ENCODE results near the gene OR10G8. TPM values are rescaled to one million over a fixed set of nuclear protein-coding genes. Genes with fewer than 3 reads are reported as not detected.

The OR10G8 gene
- total RNA-seq, 1 experiment from 2014 or later, result not detected

DNA sequence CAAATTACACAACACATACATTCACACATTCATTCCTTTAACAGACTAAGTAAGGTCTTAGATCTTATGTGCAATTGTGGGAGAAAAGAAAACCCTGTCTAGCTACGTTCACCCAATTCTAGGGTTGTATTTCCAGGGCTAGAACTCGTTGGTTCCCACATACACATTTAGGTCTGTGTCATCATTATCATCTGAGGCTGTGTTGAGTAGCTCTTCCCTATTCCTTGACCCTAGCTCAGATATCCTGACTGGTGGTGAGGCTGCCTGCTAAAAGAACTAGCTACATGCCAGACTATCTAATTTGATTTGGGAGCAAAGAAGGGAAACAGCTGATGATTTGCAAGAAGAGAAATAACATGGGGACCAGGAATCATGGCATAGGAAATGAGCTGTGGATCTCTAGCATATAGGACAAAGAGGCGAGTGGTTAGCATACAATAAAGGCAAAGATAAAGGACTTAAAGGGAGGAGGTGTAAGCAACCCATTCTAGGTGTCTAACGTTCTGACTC, 42.1 kb downstream of the OR10G8 start:
- no peaks in the 10 kb centered on the region for H3K79me2 ChIP-seq (ENCODE audit: insufficient read depth, low read length)
- H3K27ac ChIP-seq (ENCODE audit: insufficient read length, low read depth, low read length), result no peak overlapping the region
- H3K79me1 ChIP-seq (ENCODE audit: insufficient read depth, low read depth, low read length, poor library complexity, severe bottlenecking), result no peaks in the 10 kb centered on the region
- H3K4me1 ChIP-seq (ENCODE audit: insufficient read depth, low read length), result no peaks in the 10 kb centered on the region
- no CpG with 5 or more reads among the region's 4 CpGs for WGBS (ENCODE audit: extremely low coverage, insufficient read length, low lambda C conversion rate)
- DNase-seq, result no peak
- H2BK20ac ChIP-seq (ENCODE audit: low read depth, low read length, poor library complexity, severe bottlenecking), result no peak overlapping the region
- no peak overlapping the region for H3K56ac ChIP-seq (ENCODE audit: insufficient read length, low read depth, low read length)
- H3K9me3 ChIP-seq (ENCODE audit: control insufficient read depth, low read depth, low read length), result no peaks in the 10 kb centered on the region
- H2BK5ac ChIP-seq (ENCODE audit: insufficient read length, low read length), result no peak overlapping the region
- H2BK120ac ChIP-seq (ENCODE audit: low read depth, low read length, poor library complexity, severe bottlenecking), result no peak overlapping the region
- Mint-ChIP-seq H3K9me3 (no peaks in the 10 kb centered on the region), H3K4me1 (peaks cover 15 to 17% of the 10 kb centered on the region in 2 experiments), H3K4me3 (no peak overlapping the region), H3K36me3 (ENCODE audit: insufficient read depth in 1 of 3, low read depth in 3 of 3) (no peaks in the 10 kb centered on the region), H3K27me3 (ENCODE audit: low read depth) (peaks cover 2% of the 10 kb centered on the region; the same call in 1 of the 2 replicates), H3K27ac (no peak overlapping the region)
- H3K4ac ChIP-seq (ENCODE audit: low read depth, low read length), result no peak overlapping the region
- H3K23me2 ChIP-seq (ENCODE audit: insufficient read length, low read depth, low read length, poor library complexity, severe bottlenecking), result no peaks in the 10 kb centered on the region
- no peak overlapping the region for H2BK12ac ChIP-seq (ENCODE audit: insufficient read length, low read depth, low read length)
- no peak overlapping the region for H3K14ac ChIP-seq (ENCODE audit: insufficient read depth, low read length)
- H3T11ph ChIP-seq (ENCODE audit: low read length), result no peak overlapping the region
- H4K20me1 ChIP-seq (ENCODE audit: control insufficient read depth, insufficient read depth, insufficient read length), result no peaks in the 10 kb centered on the region
- no peak overlapping the region for H4K91ac ChIP-seq (ENCODE audit: insufficient read length, low read depth, low read length)
- H3K18ac ChIP-seq (ENCODE audit: insufficient read length, low read depth, low read length), result no peak overlapping the region
- H3K27me3 ChIP-seq (ENCODE audit: insufficient read depth, low read length), result no peaks in the 10 kb centered on the region
- H2BK15ac ChIP-seq (ENCODE audit: low read depth, low read length), result no peak overlapping the region
- no peak overlapping the region for H2AK5ac ChIP-seq (ENCODE audit: insufficient read length, low read length)
- H4K8ac ChIP-seq (replicated peaks; ENCODE audit: insufficient read length, low read depth, low read length), result no peak overlapping the region
- H3K4me2 ChIP-seq (ENCODE audit: insufficient read depth, insufficient read length, low read length), result no peak overlapping the region
- no peak overlapping the region for H2AFZ ChIP-seq (ENCODE audit: low read length)
- no peak overlapping the region for H3K23ac ChIP-seq (ENCODE audit: insufficient read length, low read depth, low read length)
- no peak overlapping the region for H3K9ac ChIP-seq (ENCODE audit: extremely low read depth, insufficient read length, low read length)
- H4K5ac ChIP-seq (ENCODE audit: insufficient read length, low read depth, low read length), result no peak overlapping the region
- TF ChIP-seq, protein P1, sequence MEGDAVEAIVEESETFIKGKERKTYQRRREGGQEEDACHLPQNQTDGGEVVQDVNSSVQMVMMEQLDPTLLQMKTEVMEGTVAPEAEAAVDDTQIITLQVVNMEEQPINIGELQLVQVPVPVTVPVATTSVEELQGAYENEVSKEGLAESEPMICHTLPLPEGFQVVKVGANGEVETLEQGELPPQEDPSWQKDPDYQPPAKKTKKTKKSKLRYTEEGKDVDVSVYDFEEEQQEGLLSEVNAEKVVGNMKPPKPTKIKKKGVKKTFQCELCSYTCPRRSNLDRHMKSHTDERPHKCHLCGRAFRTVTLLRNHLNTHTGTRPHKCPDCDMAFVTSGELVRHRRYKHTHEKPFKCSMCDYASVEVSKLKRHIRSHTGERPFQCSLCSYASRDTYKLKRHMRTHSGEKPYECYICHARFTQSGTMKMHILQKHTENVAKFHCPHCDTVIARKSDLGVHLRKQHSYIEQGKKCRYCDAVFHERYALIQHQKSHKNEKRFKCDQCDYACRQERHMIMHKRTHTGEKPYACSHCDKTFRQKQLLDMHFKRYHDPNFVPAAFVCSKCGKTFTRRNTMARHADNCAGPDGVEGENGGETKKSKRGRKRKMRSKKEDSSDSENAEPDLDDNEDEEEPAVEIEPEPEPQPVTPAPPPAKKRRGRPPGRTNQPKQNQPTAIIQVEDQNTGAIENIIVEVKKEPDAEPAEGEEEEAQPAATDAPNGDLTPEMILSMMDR (conservative IDR thresholded peaks at IDR 0.05), result no peak
